ENCODE results near the gene THAP4.

DNA sequence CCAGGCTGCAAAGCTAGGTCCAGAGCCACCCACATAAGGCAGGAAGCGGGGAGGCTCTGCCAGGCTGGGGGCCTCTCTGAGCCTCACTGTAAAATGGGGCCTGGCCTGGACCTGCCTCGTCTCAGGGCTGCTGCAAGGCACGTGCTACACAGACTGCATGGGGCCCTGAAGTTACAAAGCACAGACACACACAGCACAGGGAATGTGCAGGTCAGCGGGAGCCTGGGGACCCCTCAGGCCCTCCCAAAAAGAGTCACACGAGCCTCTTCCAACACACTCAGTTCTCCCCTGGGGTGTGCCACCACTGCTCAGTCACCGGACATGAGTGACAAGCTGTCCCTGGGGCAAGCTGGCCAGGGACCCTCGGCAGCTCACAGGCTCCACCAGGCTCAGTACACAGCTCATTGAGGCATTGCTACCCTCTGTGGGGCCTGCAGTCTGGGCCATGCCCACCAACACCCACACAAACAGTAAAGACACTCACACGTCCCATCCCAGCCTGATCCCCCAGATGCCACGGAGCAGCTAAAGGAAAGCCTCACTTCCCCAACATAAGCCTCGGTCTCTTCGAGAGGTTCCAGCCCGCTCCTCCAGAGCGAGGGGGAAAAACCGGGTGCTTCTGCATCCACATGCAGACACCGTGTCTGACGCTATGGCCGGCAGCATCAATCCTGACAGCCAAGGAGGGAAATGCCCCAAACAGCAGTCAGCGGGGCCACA, 44.7 kb downstream of the THAP4 start:
- TF ChIP-seq, protein P1, sequence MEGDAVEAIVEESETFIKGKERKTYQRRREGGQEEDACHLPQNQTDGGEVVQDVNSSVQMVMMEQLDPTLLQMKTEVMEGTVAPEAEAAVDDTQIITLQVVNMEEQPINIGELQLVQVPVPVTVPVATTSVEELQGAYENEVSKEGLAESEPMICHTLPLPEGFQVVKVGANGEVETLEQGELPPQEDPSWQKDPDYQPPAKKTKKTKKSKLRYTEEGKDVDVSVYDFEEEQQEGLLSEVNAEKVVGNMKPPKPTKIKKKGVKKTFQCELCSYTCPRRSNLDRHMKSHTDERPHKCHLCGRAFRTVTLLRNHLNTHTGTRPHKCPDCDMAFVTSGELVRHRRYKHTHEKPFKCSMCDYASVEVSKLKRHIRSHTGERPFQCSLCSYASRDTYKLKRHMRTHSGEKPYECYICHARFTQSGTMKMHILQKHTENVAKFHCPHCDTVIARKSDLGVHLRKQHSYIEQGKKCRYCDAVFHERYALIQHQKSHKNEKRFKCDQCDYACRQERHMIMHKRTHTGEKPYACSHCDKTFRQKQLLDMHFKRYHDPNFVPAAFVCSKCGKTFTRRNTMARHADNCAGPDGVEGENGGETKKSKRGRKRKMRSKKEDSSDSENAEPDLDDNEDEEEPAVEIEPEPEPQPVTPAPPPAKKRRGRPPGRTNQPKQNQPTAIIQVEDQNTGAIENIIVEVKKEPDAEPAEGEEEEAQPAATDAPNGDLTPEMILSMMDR (IDR thresholded peaks at IDR 0.05; ENCODE audit: low read length): no peak
- no peak for TF ChIP-seq EZH2 (optimal IDR thresholded peaks at IDR 0.05; ENCODE audit: low read depth, low read length)

All from MM.1S (cell line).